ENCODE measurements around the gene OR2V1.
"Not testable (repeated sequence)": the region's sequence is repeated elsewhere in the genome, so short reads cannot be mapped to it uniquely, and the experiment has no call there.

Gene OR2V1, protein sequence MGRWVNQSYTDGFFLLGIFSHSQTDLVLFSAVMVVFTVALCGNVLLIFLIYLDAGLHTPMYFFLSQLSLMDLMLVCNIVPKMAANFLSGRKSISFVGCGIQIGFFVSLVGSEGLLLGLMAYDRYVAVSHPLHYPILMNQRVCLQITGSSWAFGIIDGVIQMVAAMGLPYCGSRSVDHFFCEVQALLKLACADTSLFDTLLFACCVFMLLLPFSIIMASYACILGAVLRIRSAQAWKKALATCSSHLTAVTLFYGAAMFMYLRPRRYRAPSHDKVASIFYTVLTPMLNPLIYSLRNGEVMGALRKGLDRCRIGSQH

GRCh38 chr5:181130832-181131496 lies at the start of gene OR2V1:
Gene OR2V1 (minus strand): TSS chr5:181131169. CDS start chr5:181125304, 5,865 bp downstream.
- DNase-seq (ENCODE audit: insufficient read length, low spot score) (no peak), FAIRE-seq (no peak)
- TF ChIP-seq CTCF (IDR thresholded peaks at IDR 0.05; ENCODE audit: insufficient read depth, missing control alignments), result no peak

GRCh38 chr5:181177559-181177958 lies 46.6 kb upstream of the OR2V1 start:
- DNase-seq (ENCODE audit: insufficient read length, low spot score); FAIRE-seq: not testable (repeated sequence)

- FAIRE-seq (no peak), DNase-seq (ENCODE audit: insufficient read length, low spot score) (no peak)
- TF ChIP-seq CTCF (IDR thresholded peaks at IDR 0.05; ENCODE audit: insufficient read depth, missing control alignments), result no peak
Observed at GRCh38 chr5:181176254-181176952, 45.4 kb upstream of the OR2V1 start.

DNA sequence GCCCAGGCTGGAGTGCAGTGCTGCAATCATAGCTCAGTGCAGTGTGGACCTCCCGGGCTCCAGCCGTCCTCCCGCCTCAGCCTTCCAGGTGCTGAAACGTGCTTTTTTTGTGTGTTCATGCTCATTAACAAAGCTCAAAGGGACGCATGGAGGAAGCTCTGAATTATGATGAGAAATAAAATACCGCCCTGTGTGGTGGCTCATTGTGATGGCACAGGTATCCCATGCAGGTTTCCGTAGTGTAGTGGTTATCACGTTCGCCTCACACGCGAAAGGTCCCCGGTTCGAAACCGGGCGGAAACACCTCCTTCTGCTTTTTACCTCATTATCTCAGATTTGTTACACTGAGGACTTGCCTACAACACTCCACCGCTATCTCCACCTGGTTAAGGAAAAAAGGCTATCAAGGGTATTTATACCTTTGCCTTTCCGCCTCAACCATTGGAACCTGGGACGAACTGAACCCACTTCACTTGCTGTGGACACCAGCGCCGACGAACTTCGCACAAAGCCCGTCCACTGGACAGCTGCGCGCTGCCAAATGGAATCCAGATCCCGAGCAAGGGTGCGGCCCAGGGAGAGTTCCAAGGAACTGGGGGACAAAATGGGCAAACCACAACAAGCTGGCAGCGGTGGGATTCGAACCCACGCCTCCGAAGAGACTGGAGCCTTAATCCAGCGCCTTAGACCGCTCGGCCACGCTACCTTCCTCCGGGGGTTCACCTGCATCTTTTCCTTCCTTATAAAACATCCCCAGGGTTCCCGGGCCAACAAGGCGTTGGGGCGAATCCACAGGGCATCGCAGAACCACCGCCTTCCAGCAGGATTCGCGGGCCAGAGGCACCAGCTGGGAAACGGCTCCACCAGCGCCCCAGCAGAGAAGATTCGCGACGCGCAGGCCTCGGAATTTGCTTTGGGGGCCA lies 42.7 kb upstream of the OR2V1 start:
- no peak for DNase-seq (ENCODE audit: insufficient read length, low spot score)
- no peak for FAIRE-seq
- no peak for TF ChIP-seq CTCF (IDR thresholded peaks at IDR 0.05; ENCODE audit: insufficient read depth, missing control alignments)

GRCh38 chr5:181173027-181173419 lies 42.1 kb upstream of the OR2V1 start:
- no peak for DNase-seq (ENCODE audit: insufficient read length, low spot score)
- TF ChIP-seq CTCF (IDR thresholded peaks at IDR 0.05; ENCODE audit: insufficient read depth, missing control alignments), result no peak
- FAIRE-seq, result no peak

DNA sequence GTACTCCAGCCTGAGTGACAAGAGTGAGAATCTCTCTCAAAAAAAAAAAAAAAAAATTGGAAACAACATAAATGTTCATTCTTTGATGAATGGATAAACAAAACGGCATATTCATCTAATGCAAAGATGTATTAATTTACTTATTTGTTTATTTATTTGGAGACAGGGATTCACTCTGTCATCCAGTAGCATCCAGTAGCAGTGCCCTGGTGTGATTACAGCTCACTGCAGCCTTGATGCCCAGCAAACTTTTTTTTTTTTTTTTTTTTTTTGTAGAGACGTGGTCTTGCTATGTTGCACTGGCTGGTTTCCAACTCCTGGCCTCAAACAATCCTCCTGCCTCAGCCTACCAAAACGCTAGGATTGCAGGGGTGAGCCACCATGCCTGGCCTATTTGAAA lies 40.8 kb upstream of the OR2V1 start:
- no peak for FAIRE-seq
- DNase-seq (ENCODE audit: insufficient read length, low spot score), result no peak
- TF ChIP-seq CTCF (IDR thresholded peaks at IDR 0.05; ENCODE audit: insufficient read depth, missing control alignments), result no peak

GRCh38 chr5:181170996-181171395 lies 40.0 kb upstream of the OR2V1 start:
- FAIRE-seq (no peak), DNase-seq (ENCODE audit: insufficient read length, low spot score) (no peak)
- no peak for TF ChIP-seq CTCF (IDR thresholded peaks at IDR 0.05; ENCODE audit: insufficient read depth, missing control alignments)

All from D721Med (cell line).